ENCODE results near the gene MRTFB.

MRTFB gene

DNA sequence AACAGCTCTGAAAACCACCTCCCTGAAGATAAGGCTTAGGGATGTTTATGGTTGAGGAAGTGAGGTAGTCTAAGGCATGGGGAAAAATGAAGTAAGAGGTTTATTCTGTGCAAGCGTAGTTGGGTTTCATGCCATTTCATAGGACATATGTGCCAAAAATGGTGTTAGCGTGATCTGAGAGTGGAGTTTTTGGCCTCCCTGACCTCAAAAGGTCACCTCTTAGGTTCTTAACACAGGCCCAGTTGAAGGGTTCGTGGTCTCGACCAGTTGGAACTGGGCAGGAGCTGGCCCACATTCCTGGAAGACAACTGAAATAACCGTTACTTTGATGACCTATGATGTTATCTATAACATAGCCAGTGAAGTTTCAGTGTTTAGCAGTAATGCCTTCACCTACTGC is 57.0 kb downstream of the MRTFB start:
- Histone ChIP-seq H3K79me2 (ENCODE audit: low read length) (no peaks in the 10 kb centered on the region), H2AFZ (ENCODE audit: low read length) (no peak overlapping the region), H3K27ac (ENCODE audit: low read length) (no peak overlapping the region)

DNA sequence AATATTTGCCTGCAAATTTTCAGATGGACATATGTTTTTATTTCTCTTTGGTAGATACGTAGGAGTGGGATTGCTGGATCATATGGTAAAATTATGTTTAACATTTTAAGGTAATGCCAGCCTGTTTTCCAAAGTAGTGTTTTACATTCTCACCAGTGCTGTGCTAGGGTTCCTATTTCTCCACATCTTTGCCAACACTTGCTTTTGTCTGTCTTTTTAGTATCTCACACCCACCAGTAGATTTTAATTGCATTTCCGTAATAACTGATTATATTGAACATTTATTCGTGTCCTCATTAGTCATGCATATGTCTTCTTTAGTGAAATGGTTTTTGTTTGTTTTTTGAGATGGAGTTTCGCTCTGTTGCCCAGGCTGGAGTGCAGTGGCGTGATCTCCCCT is 58.4 kb downstream of the MRTFB start:
- Histone ChIP-seq H3K27ac (ENCODE audit: low read length) (no peak overlapping the region), H3K9ac (ENCODE audit: low read length) (no peak overlapping the region), H3K9me3 (replicated peaks; ENCODE audit: insufficient read depth, low read length) (no peaks in the 10 kb centered on the region)

More for the DNA sequence above, 57.0 kb downstream of the MRTFB start:
- H3K27me3 ChIP-seq (replicated peaks; ENCODE audit: insufficient read depth, low read length) = no peaks in the 10 kb centered on the region
- no peak for TF ChIP-seq EZH2phosphoT487 (IDR thresholded peaks at IDR 0.05; ENCODE audit: low read length)
- TF ChIP-seq, protein P1, sequence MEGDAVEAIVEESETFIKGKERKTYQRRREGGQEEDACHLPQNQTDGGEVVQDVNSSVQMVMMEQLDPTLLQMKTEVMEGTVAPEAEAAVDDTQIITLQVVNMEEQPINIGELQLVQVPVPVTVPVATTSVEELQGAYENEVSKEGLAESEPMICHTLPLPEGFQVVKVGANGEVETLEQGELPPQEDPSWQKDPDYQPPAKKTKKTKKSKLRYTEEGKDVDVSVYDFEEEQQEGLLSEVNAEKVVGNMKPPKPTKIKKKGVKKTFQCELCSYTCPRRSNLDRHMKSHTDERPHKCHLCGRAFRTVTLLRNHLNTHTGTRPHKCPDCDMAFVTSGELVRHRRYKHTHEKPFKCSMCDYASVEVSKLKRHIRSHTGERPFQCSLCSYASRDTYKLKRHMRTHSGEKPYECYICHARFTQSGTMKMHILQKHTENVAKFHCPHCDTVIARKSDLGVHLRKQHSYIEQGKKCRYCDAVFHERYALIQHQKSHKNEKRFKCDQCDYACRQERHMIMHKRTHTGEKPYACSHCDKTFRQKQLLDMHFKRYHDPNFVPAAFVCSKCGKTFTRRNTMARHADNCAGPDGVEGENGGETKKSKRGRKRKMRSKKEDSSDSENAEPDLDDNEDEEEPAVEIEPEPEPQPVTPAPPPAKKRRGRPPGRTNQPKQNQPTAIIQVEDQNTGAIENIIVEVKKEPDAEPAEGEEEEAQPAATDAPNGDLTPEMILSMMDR (IDR thresholded peaks at IDR 0.05; ENCODE audit: low read length) = no peak
- no peak for TF ChIP-seq EZH2 (optimal IDR thresholded peaks at IDR 0.05; ENCODE audit: low read depth, low read length)
- H3K4me1 ChIP-seq (ENCODE audit: low read length) = no peaks in the 10 kb centered on the region
- no peaks in the 10 kb centered on the region for H4K20me1 ChIP-seq (ENCODE audit: insufficient read depth, low read length)
- no peak overlapping the region for H3K4me3 ChIP-seq (ENCODE audit: low read length)
- no peaks in the 10 kb centered on the region for H3K36me3 ChIP-seq (replicated peaks; ENCODE audit: insufficient read depth, low read length)
- H3K9ac ChIP-seq (ENCODE audit: low read length) = no peak overlapping the region
- H3K4me2 ChIP-seq (ENCODE audit: low read depth, low read length) = no peak overlapping the region
- H3K9me2 ChIP-seq (replicated peaks; ENCODE audit: insufficient read depth, low read length) = no peaks in the 10 kb centered on the region
- DNase-seq = no peak
- H3K9me3 ChIP-seq (replicated peaks; ENCODE audit: insufficient read depth, low read length) = no peaks in the 10 kb centered on the region
- H3F3A ChIP-seq (ENCODE audit: insufficient read depth, low read length) = no peaks in the 10 kb centered on the region

DNA sequence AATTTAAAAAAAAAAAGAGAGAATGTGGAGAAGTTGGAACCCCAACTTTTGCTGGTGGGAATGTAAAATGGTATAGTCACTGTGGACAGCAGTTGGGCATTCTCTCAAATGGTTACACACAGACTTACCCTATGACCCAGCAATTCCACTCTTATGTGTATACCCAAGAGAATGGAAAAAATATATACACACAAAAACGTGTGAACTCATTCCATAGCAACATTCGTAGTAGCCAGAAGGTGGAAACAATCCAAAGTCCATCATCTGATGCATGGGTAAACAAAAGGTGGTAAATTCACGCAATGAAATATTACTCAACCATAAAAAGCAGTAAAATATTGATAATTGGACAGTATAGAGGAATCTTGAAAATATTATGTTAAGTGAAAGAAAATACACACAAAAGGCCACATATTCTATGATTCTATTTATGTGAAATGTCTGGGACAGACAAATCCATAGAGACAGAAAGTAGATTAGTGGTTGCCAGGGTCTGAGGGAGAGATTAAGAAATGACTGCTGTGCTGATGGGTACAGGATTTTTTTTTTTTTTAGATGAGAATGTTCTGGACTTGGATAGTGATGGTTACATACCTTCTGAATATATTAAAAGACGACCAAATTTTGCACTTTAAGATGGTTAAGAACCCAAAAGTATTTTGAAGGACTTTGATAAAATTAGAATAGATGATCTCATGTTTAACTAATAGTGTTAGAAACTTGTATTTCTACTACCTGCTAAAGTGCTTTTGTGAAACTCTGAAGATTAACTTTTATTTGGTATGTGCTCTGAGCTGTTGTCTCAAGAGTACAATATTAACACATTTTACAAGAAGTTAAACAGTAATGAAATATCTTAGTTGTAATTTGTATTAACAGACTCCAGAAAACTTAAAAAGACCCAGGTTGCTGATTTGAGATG is 60.9 kb downstream of the MRTFB start:
- H2AFZ ChIP-seq (ENCODE audit: low read length) = no peak overlapping the region
- H3K9ac ChIP-seq (ENCODE audit: low read length) = no peak overlapping the region
- no peaks in the 10 kb centered on the region for H3K36me3 ChIP-seq (replicated peaks; ENCODE audit: insufficient read depth, low read length)
- H4K20me1 ChIP-seq (ENCODE audit: insufficient read depth, low read length) = no peaks in the 10 kb centered on the region
- TF ChIP-seq EZH2phosphoT487 (IDR thresholded peaks at IDR 0.05; ENCODE audit: low read length) = no peak
- no peak for TF ChIP-seq EZH2 (optimal IDR thresholded peaks at IDR 0.05; ENCODE audit: low read depth, low read length)
- TF ChIP-seq, protein P1 (IDR thresholded peaks at IDR 0.05; ENCODE audit: low read length) = no peak
- no peaks in the 10 kb centered on the region for H3K9me3 ChIP-seq (replicated peaks; ENCODE audit: insufficient read depth, low read length)
- H3K4me1 ChIP-seq (ENCODE audit: low read length) = no peaks in the 10 kb centered on the region
- H3K4me2 ChIP-seq (ENCODE audit: low read depth, low read length) = no peak overlapping the region
- DNase-seq = no peak
- no peak overlapping the region for H3K27ac ChIP-seq (ENCODE audit: low read length)
- H3K27me3 ChIP-seq (replicated peaks; ENCODE audit: insufficient read depth, low read length) = no peaks in the 10 kb centered on the region
- H3F3A ChIP-seq (ENCODE audit: insufficient read depth, low read length) = no peaks in the 10 kb centered on the region
- H3K4me3 ChIP-seq (ENCODE audit: low read length) = no peak overlapping the region
- H3K79me2 ChIP-seq (ENCODE audit: low read length) = no peaks in the 10 kb centered on the region
- H3K9me2 ChIP-seq (replicated peaks; ENCODE audit: insufficient read depth, low read length) = no peaks in the 10 kb centered on the region

More for the DNA sequence above, 58.4 kb downstream of the MRTFB start:
- Histone ChIP-seq H3K79me2 (ENCODE audit: low read length) (no peaks in the 10 kb centered on the region), H3K27me3 (replicated peaks; ENCODE audit: insufficient read depth, low read length) (no peaks in the 10 kb centered on the region), H2AFZ (ENCODE audit: low read length) (no peak overlapping the region), H3F3A (ENCODE audit: insufficient read depth, low read length) (no peaks in the 10 kb centered on the region), H3K9me2 (replicated peaks; ENCODE audit: insufficient read depth, low read length) (no peaks in the 10 kb centered on the region), H3K4me3 (ENCODE audit: low read length) (no peak overlapping the region), H3K36me3 (replicated peaks; ENCODE audit: insufficient read depth, low read length) (no peaks in the 10 kb centered on the region), H3K4me2 (ENCODE audit: low read depth, low read length) (no peak overlapping the region), H3K4me1 (ENCODE audit: low read length) (no peaks in the 10 kb centered on the region), H4K20me1 (ENCODE audit: insufficient read depth, low read length) (no peaks in the 10 kb centered on the region)
- DNase-seq = no peak
- TF ChIP-seq EZH2phosphoT487 (IDR thresholded peaks at IDR 0.05; ENCODE audit: low read length) (no peak), EZH2 (optimal IDR thresholded peaks at IDR 0.05; ENCODE audit: low read depth, low read length) (no peak)
- TF ChIP-seq, protein P1 (IDR thresholded peaks at IDR 0.05; ENCODE audit: low read length) = no peak
